ENCODE results near the gene CDKN1C. TPM values are rescaled to one million over a fixed set of nuclear protein-coding genes. Genes with fewer than 3 reads are reported as not detected.

CDKN1C gene
- total and polyA plus RNA-seq, 9 donors = 170 to 290 (median 198) TPM

- peak overlapping the region; percentile 55 for H3K4me3 ChIP-seq (ENCODE audit: low read length)
- 1% methylated on average over 47 of the region's 58 CpGs for WGBS (ENCODE audit: insufficient coverage)
- H3K9me3 ChIP-seq (replicated peaks; ENCODE audit: control insufficient read depth, low read depth, low read length) = no peaks in the 10 kb centered on the region
- H3K27ac ChIP-seq (ENCODE audit: low read length) = peak overlapping the region; percentile 20
- peaks cover 36% of the 10 kb centered on the region for H3K4me1 ChIP-seq (ENCODE audit: control insufficient read depth, insufficient read depth, low read length)
- H3K36me3 ChIP-seq (ENCODE audit: control insufficient read depth, insufficient read depth, low read length) = no peaks in the 10 kb centered on the region
- DNase-seq = peak; percentile 94
- H3K27me3 ChIP-seq (ENCODE audit: control insufficient read depth, insufficient read depth, low read length) = peaks cover 47% of the 10 kb centered on the region
Measured at GRCh38 chr11:2901854-2902783, 16.5 kb upstream of the CDKN1C start.

GRCh38 chr11:2901196-2901796, 15.7 kb upstream of the CDKN1C start:
- Histone ChIP-seq H3K4me1 (ENCODE audit: control insufficient read depth, insufficient read depth, low read length) (peaks cover 36% of the 10 kb centered on the region), H3K27me3 (ENCODE audit: control insufficient read depth, insufficient read depth, low read length) (peaks cover 47% of the 10 kb centered on the region), H3K4me3 (ENCODE audit: low read length) (peak overlapping the region; percentile 31), H3K36me3 (ENCODE audit: control insufficient read depth, insufficient read depth, low read length) (no peaks in the 10 kb centered on the region), H3K9me3 (replicated peaks; ENCODE audit: control insufficient read depth, low read depth, low read length) (no peaks in the 10 kb centered on the region), H3K27ac (ENCODE audit: low read length) (peak overlapping the region; percentile 20)
- 76% methylated on average over 12 of the region's 16 CpGs for WGBS (ENCODE audit: insufficient coverage)
- DNase-seq = no peak

GRCh38 chr11:2899080-2899783, 13.7 kb upstream of the CDKN1C start:
- Histone ChIP-seq H3K9me3 (replicated peaks; ENCODE audit: control insufficient read depth, low read depth, low read length) (no peaks in the 10 kb centered on the region), H3K27me3 (ENCODE audit: control insufficient read depth, insufficient read depth, low read length) (peaks cover 37% of the 10 kb centered on the region), H3K27ac (ENCODE audit: low read length) (peak overlapping the region; percentile 78), H3K4me1 (ENCODE audit: control insufficient read depth, insufficient read depth, low read length) (peaks cover 36% of the 10 kb centered on the region), H3K36me3 (ENCODE audit: control insufficient read depth, insufficient read depth, low read length) (no peaks in the 10 kb centered on the region), H3K4me3 (ENCODE audit: low read length) (no peak overlapping the region)
- DNase-seq = peak; percentile 64
- WGBS (ENCODE audit: insufficient coverage) = 74% methylated on average over 13 of the region's 13 CpGs

- H3K36me3 ChIP-seq (ENCODE audit: control insufficient read depth, insufficient read depth, low read length) = no peaks in the 10 kb centered on the region
- peaks cover 32% of the 10 kb centered on the region for H3K27me3 ChIP-seq (ENCODE audit: control insufficient read depth, insufficient read depth, low read length)
- peak; percentile 74 for DNase-seq
- 65% methylated on average over 12 of the region's 12 CpGs for WGBS (ENCODE audit: insufficient coverage)
- H3K4me3 ChIP-seq (ENCODE audit: low read length) = no peak overlapping the region
- H3K9me3 ChIP-seq (replicated peaks; ENCODE audit: control insufficient read depth, low read depth, low read length) = no peaks in the 10 kb centered on the region
- H3K4me1 ChIP-seq (ENCODE audit: control insufficient read depth, insufficient read depth, low read length) = peaks cover 36% of the 10 kb centered on the region
- H3K27ac ChIP-seq (ENCODE audit: low read length) = peak overlapping the region; percentile 78
Measured at GRCh38 chr11:2898366-2899079, 12.9 kb upstream of the CDKN1C start.

GRCh38 chr11:2897048-2897447, 11.5 kb upstream of the CDKN1C start:
- WGBS (ENCODE audit: insufficient coverage) = 100% methylated on average over 4 of the region's 6 CpGs
- no peak for DNase-seq
- peaks cover 17% of the 10 kb centered on the region for H3K27me3 ChIP-seq (ENCODE audit: control insufficient read depth, insufficient read depth, low read length)
- no peak overlapping the region for H3K27ac ChIP-seq (ENCODE audit: low read length)
- H3K9me3 ChIP-seq (replicated peaks; ENCODE audit: control insufficient read depth, low read depth, low read length) = no peaks in the 10 kb centered on the region
- no peaks in the 10 kb centered on the region for H3K36me3 ChIP-seq (ENCODE audit: control insufficient read depth, insufficient read depth, low read length)
- H3K4me1 ChIP-seq (ENCODE audit: control insufficient read depth, insufficient read depth, low read length) = peaks cover 39% of the 10 kb centered on the region
- H3K4me3 ChIP-seq (ENCODE audit: low read length) = no peak overlapping the region

- Histone ChIP-seq H3K36me3 (ENCODE audit: control insufficient read depth, insufficient read depth, low read length) (no peaks in the 10 kb centered on the region), H3K27me3 (ENCODE audit: control insufficient read depth, insufficient read depth, low read length) (peaks cover 12% of the 10 kb centered on the region), H3K4me1 (ENCODE audit: control insufficient read depth, insufficient read depth, low read length) (peaks cover 40% of the 10 kb centered on the region), H3K27ac (ENCODE audit: low read length) (no peak overlapping the region), H3K9me3 (replicated peaks; ENCODE audit: control insufficient read depth, low read depth, low read length) (no peaks in the 10 kb centered on the region), H3K4me3 (ENCODE audit: low read length) (no peak overlapping the region)
- WGBS (ENCODE audit: insufficient coverage) = 75% methylated on average over 6 of the region's 9 CpGs
- DNase-seq = no peak
Measured at GRCh38 chr11:2896047-2896446, 10.5 kb upstream of the CDKN1C start.

GRCh38 chr11:2893935-2894334, 8.4 kb upstream of the CDKN1C start:
- no peak for DNase-seq
- 81% methylated on average over 3 of the region's 4 CpGs for WGBS (ENCODE audit: insufficient coverage)
- Histone ChIP-seq H3K4me3 (ENCODE audit: low read length) (no peak overlapping the region), H3K27me3 (ENCODE audit: control insufficient read depth, insufficient read depth, low read length) (no peaks in the 10 kb centered on the region), H3K9me3 (replicated peaks; ENCODE audit: control insufficient read depth, low read depth, low read length) (no peaks in the 10 kb centered on the region), H3K4me1 (ENCODE audit: control insufficient read depth, insufficient read depth, low read length) (peaks cover 50% of the 10 kb centered on the region), H3K27ac (ENCODE audit: low read length) (no peak overlapping the region), H3K36me3 (ENCODE audit: control insufficient read depth, insufficient read depth, low read length) (no peaks in the 10 kb centered on the region)

- no peak for DNase-seq
- H3K27me3 ChIP-seq (ENCODE audit: control insufficient read depth, insufficient read depth, low read length) = no peaks in the 10 kb centered on the region
- peaks cover 47% of the 10 kb centered on the region for H3K4me1 ChIP-seq (ENCODE audit: control insufficient read depth, insufficient read depth, low read length)
- H3K4me3 ChIP-seq (ENCODE audit: low read length) = peak overlapping the region; percentile 50
- H3K27ac ChIP-seq (ENCODE audit: low read length) = peak overlapping the region; percentile 91
- WGBS (ENCODE audit: insufficient coverage) = 13% methylated on average over 2 of the region's 4 CpGs
- no peaks in the 10 kb centered on the region for H3K36me3 ChIP-seq (ENCODE audit: control insufficient read depth, insufficient read depth, low read length)
- no peaks in the 10 kb centered on the region for H3K9me3 ChIP-seq (replicated peaks; ENCODE audit: control insufficient read depth, low read depth, low read length)
Measured at GRCh38 chr11:2892967-2893528, 7.5 kb upstream of the CDKN1C start.

GRCh38 chr11:2892215-2892966, 6.8 kb upstream of the CDKN1C start:
- Histone ChIP-seq H3K9me3 (replicated peaks; ENCODE audit: control insufficient read depth, low read depth, low read length) (no peaks in the 10 kb centered on the region), H3K4me3 (ENCODE audit: low read length) (peak overlapping the region; percentile 50), H3K36me3 (ENCODE audit: control insufficient read depth, insufficient read depth, low read length) (no peaks in the 10 kb centered on the region), H3K27ac (ENCODE audit: low read length) (peak overlapping the region; percentile 91), H3K27me3 (ENCODE audit: control insufficient read depth, insufficient read depth, low read length) (no peaks in the 10 kb centered on the region), H3K4me1 (ENCODE audit: control insufficient read depth, insufficient read depth, low read length) (peaks cover 54% of the 10 kb centered on the region)
- DNase-seq = peak; percentile 82
- 2% methylated on average over 21 of the region's 34 CpGs for WGBS (ENCODE audit: insufficient coverage)
